Measurements from ENCODE around the gene PRPF19.
A peak's percentile ranks its signal among the peaks of the same experiment; 100 is the strongest.

Gene PRPF19

DNA sequence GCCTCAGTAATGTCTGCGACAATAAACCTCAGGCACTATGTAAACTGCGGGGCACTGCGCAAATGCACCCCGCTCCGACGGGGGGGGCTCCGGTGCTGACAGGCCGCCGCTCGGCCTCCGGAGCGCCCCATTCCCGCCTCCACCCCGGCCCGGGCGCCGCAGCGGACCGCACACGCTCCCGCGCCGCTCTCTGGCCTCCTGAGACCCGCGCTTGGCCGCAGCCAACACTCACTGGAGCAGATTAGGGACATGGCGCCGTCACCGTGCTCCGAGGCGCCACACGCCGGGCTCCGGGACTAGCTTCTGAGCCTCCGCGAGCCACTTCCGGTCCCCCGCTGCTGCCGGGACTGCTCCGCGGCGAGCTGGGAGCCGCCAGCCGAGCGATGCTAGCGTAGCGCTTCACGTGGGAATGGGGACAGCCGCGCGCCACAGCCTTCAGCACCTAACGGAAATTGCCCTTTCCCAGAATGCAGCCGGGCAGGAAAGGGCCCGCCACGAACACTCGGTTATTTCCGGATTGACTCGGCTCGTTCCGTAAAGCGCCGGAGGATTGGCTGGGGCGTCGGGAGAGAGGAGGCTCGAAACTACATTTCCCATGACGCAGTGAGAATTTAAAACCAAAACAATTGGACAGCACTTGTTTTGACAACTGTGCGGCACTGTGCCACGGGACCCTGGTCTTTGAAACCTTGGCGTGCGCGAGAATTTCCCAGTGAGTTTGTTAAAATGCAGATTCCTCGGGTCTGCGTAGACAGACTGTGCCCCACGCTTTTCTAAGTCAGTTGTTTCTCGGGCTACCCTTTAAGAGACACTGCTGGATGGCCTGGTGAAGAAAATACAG lies at the start of gene PRPF19:
PRPF19 (minus strand) TSS at position 454 of the 841 bp plus-strand sequence; CDS start at position 251, 203 bp downstream.
- peaks cover 0 to 4% (median 0%) of the 10 kb centered on the region in 5 donors for H3K27me3 ChIP-seq (ENCODE audit: control insufficient read depth in 5 of 5, insufficient read depth in 4 of 5, low read length in 5 of 5)
- peak within 1 kb of the TSS; percentile 86 to 98 (median 94) for H3K9ac ChIP-seq (ENCODE audit: low read length in 5 of 5)
- H3K4me1 ChIP-seq (ENCODE audit: control insufficient read depth in 5 of 5, insufficient read depth in 5 of 5, low read length in 5 of 5) = peaks cover 20 to 40% (median 29%) of the 10 kb centered on the region in 5 donors
- peak within 1 kb of the TSS; percentile 96 for H3K27ac ChIP-seq (ENCODE audit: low read depth, low read length)
- H3K4me3 ChIP-seq (ENCODE audit: low read depth in 1 of 5, low read length in 5 of 5) = peak within 1 kb of the TSS; percentile 73 to 95 (median 80)
- no peaks in the 10 kb centered on the region for H3K9me3 ChIP-seq (ENCODE audit: control insufficient read depth in 5 of 5, low read length in 5 of 5)
- H3K36me3 ChIP-seq (ENCODE audit: control insufficient read depth in 5 of 5, insufficient read depth in 5 of 5, low read length in 5 of 5) = peaks cover 7 to 26% (median 23%) of the 10 kb centered on the region in 5 donors

DNA sequence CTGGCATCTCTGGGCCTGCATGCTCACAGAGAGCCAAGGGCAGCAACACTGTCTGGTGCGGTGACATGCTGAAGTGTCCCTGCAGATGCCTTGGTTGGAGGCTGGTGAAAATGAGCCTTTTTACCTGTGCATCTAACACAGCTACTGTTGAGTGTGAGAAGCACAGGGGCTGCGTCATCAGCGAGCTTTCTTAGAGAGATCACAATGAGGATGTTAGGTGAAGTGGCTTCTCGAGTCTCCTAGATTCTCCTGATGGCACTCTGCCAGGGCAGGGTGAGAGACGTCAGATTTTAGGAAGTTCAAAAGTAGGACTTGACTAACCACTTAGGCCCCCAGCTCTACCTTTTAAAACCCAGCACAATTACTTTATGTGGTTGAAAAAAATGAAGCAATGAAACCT lies 49.2 kb upstream of the PRPF19 start:
- Histone ChIP-seq H3K9ac (ENCODE audit: low read length in 5 of 5) (no peak overlapping the region), H3K27ac (ENCODE audit: low read depth, low read length) (no peak overlapping the region), H3K27me3 (ENCODE audit: control insufficient read depth in 5 of 5, insufficient read depth in 4 of 5, low read length in 5 of 5) (no peaks in the 10 kb centered on the region), H3K36me3 (ENCODE audit: control insufficient read depth in 5 of 5, insufficient read depth in 5 of 5, low read length in 5 of 5) (no peaks in the 10 kb centered on the region), H3K9me3 (ENCODE audit: control insufficient read depth in 5 of 5, low read length in 5 of 5) (no peaks in the 10 kb centered on the region), H3K4me3 (ENCODE audit: low read depth in 1 of 5, low read length in 5 of 5) (no peak overlapping the region), H3K4me1 (ENCODE audit: control insufficient read depth in 5 of 5, insufficient read depth in 5 of 5, low read length in 5 of 5) (peaks cover 0 to 46% (median 41%) of the 10 kb centered on the region in 5 donors)

DNA sequence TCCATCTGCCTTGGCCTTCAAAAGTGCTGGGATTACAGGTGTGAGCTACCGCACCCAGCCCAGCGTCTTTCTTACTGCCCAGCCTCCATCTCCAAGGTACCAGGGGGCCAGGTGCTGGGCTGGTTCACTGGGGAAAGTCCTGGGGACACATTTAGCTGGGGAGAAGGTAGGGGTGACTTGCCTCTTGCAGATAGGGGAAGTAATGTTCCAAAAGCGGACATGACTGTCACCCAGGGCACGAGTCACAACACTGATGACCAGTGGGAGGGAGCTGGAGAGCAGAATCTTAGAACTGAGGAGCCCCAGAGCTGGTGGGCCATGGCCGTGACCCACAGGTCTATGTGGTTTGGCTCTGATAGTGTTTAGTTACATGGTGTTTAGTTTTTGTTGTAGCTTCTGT lies 48.0 kb upstream of the PRPF19 start:
- Histone ChIP-seq H3K9ac (ENCODE audit: low read length in 5 of 5) (no peak overlapping the region), H3K27me3 (ENCODE audit: control insufficient read depth in 5 of 5, insufficient read depth in 4 of 5, low read length in 5 of 5) (no peaks in the 10 kb centered on the region), H3K36me3 (ENCODE audit: control insufficient read depth in 5 of 5, insufficient read depth in 5 of 5, low read length in 5 of 5) (no peaks in the 10 kb centered on the region), H3K4me1 (ENCODE audit: control insufficient read depth in 5 of 5, insufficient read depth in 5 of 5, low read length in 5 of 5) (peaks cover 0 to 52% (median 34%) of the 10 kb centered on the region in 5 donors), H3K4me3 (ENCODE audit: low read depth in 1 of 5, low read length in 5 of 5) (no peak overlapping the region), H3K27ac (ENCODE audit: low read depth, low read length) (no peak overlapping the region), H3K9me3 (ENCODE audit: control insufficient read depth in 5 of 5, low read length in 5 of 5) (no peaks in the 10 kb centered on the region)

DNA sequence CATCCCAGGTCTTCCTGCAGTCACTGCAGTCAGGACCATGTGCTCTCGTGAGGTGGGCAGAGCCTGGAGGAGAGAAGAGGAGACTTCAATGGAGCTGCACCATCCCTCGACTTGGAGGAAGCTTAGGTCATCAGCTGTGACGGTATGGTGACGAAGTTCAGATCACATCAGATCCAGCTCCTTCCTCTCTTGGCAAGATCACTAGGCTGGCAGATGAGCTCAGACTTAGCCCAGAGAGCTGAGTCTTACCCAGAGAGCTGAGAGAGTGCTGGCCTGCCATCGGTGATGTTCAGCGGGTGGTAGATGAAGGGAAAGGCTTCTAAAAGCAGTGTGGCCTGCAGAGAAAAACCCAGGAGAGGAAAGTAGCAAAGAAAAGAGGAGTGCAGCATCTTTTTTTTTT lies 47.4 kb upstream of the PRPF19 start:
- Histone ChIP-seq H3K9ac (ENCODE audit: low read length in 5 of 5) (no peak overlapping the region), H3K27ac (ENCODE audit: low read depth, low read length) (no peak overlapping the region)

DNA sequence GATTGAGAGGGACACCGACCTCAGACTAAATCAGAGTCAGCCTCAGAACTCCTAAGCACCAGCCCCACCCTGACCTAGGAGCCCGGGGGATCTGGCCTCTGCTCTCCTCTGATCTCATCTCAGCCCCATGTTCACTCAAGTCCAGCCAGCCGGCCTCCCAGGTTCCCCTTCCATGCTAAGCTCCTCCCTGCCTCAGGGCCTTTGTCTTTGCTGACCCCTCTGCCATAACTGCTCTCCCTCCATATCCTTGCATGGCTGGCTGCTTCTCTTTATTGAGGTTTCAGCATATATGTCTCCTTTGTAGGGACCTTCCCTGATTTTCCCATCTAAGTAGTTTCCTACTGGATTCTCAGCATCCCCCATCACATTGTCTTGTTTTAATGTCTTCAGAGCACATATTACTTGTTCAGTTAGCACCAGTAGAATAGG lies 46.4 kb upstream of the PRPF19 start:
- Histone ChIP-seq H3K4me3 (ENCODE audit: low read depth in 1 of 5, low read length in 5 of 5) (peak overlapping the region; percentile 58 to 93 (median 79)), H3K36me3 (ENCODE audit: control insufficient read depth in 5 of 5, insufficient read depth in 5 of 5, low read length in 5 of 5) (peaks cover 0 to 5% (median 0%) of the 10 kb centered on the region in 5 donors), H3K9me3 (ENCODE audit: control insufficient read depth in 5 of 5, low read length in 5 of 5) (no peaks in the 10 kb centered on the region), H3K9ac (ENCODE audit: low read length in 5 of 5) (peak overlapping the region; percentile 3 to 84 (median 70)), H3K27ac (ENCODE audit: low read depth, low read length) (peak overlapping the region; percentile 87), H3K27me3 (ENCODE audit: control insufficient read depth in 5 of 5, insufficient read depth in 4 of 5, low read length in 5 of 5) (no peaks in the 10 kb centered on the region), H3K4me1 (ENCODE audit: control insufficient read depth in 5 of 5, insufficient read depth in 5 of 5, low read length in 5 of 5) (peaks cover 0 to 42% (median 26%) of the 10 kb centered on the region in 5 donors)

More for the DNA sequence above, 47.4 kb upstream of the PRPF19 start:
- Histone ChIP-seq H3K4me1 (ENCODE audit: control insufficient read depth in 5 of 5, insufficient read depth in 5 of 5, low read length in 5 of 5) (peaks cover 0 to 47% (median 29%) of the 10 kb centered on the region in 5 donors), H3K36me3 (ENCODE audit: control insufficient read depth in 5 of 5, insufficient read depth in 5 of 5, low read length in 5 of 5) (peaks cover 0 to 2% (median 0%) of the 10 kb centered on the region in 5 donors), H3K4me3 (ENCODE audit: low read depth in 1 of 5, low read length in 5 of 5) (no peak overlapping the region), H3K9me3 (ENCODE audit: control insufficient read depth in 5 of 5, low read length in 5 of 5) (no peaks in the 10 kb centered on the region), H3K27me3 (ENCODE audit: control insufficient read depth in 5 of 5, insufficient read depth in 4 of 5, low read length in 5 of 5) (no peaks in the 10 kb centered on the region)

- Histone ChIP-seq H3K27ac (ENCODE audit: low read depth, low read length) (peak within 1 kb of the TSS; percentile 87), H3K4me1 (ENCODE audit: control insufficient read depth in 5 of 5, insufficient read depth in 5 of 5, low read length in 5 of 5) (peaks cover 0 to 45% (median 26%) of the 10 kb centered on the region in 5 donors), H3K9me3 (ENCODE audit: control insufficient read depth in 5 of 5, low read length in 5 of 5) (no peaks in the 10 kb centered on the region), H3K9ac (ENCODE audit: low read length in 5 of 5) (peak within 1 kb of the TSS; percentile 3 to 84 (median 70)), H3K4me3 (ENCODE audit: low read depth in 1 of 5, low read length in 5 of 5) (peak within 1 kb of the TSS; percentile 58 to 93 (median 79)), H3K27me3 (ENCODE audit: control insufficient read depth in 5 of 5, insufficient read depth in 4 of 5, low read length in 5 of 5) (no peaks in the 10 kb centered on the region), H3K36me3 (ENCODE audit: control insufficient read depth in 5 of 5, insufficient read depth in 5 of 5, low read length in 5 of 5) (peaks cover 0 to 5% (median 0%) of the 10 kb centered on the region in 5 donors)
These were observed 45.7 kb upstream of the PRPF19 start, which contains the start of gene SLC15A3 for GRCh38 chr11:60951904-60952741. TSS of gene SLC15A3 (minus strand) at chr11:60952176. CDS start at chr11:60951551, 625 bp downstream.

GRCh38 chr11:60951606-60951903 lies 45.2 kb upstream of the PRPF19 start:
- no peaks in the 10 kb centered on the region for H3K27me3 ChIP-seq (ENCODE audit: control insufficient read depth in 5 of 5, insufficient read depth in 4 of 5, low read length in 5 of 5)
- H3K27ac ChIP-seq (ENCODE audit: low read depth, low read length) = peak overlapping the region; percentile 87
- peaks cover 0 to 8% (median 2%) of the 10 kb centered on the region in 5 donors for H3K36me3 ChIP-seq (ENCODE audit: control insufficient read depth in 5 of 5, insufficient read depth in 5 of 5, low read length in 5 of 5)
- no peaks in the 10 kb centered on the region for H3K9me3 ChIP-seq (ENCODE audit: control insufficient read depth in 5 of 5, low read length in 5 of 5)
- peak overlapping the region; percentile 3 to 84 (median 70) for H3K9ac ChIP-seq (ENCODE audit: low read length in 5 of 5)
- H3K4me1 ChIP-seq (ENCODE audit: control insufficient read depth in 5 of 5, insufficient read depth in 5 of 5, low read length in 5 of 5) = peaks cover 0 to 46% (median 26%) of the 10 kb centered on the region in 5 donors
- H3K4me3 ChIP-seq (ENCODE audit: low read depth in 1 of 5, low read length in 5 of 5) = peak overlapping the region; percentile 58 to 93 (median 79)

DNA sequence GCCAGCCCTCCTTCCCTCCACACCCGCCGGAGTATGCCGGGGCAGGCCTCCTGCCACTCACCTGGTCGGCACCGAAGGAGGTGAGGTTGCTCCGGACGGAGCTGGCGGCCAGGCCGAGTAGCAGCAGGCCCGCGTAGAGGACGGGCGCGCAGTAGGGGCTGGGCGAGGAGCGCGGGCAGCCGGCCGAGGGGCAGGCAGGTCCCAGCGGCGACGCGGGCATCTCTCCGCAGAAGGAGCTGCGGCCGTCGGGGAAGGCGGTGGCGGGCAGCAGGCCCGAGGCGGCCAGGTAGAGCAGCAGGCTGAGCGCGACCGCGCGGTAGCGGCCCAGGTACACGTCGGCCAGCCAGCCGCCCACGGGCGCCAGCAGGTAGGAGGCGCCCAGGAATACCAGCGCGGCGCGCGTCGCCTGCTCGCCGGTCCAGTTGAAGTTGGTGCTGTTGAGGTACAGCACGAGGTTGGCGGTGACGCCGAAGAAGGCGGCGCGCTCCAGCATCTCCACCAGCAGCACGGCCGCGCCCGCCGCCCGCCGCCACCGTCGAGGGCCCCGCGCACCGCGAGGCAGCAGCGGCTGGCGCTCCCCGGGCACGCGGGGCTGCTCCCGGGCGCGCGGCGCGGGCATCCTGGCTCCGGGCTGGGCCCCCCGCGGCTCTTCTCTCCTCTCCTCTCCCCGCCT lies 44.7 kb upstream of the PRPF19 start:
- Histone ChIP-seq H3K27me3 (ENCODE audit: control insufficient read depth in 5 of 5, insufficient read depth in 4 of 5, low read length in 5 of 5) (no peaks in the 10 kb centered on the region), H3K27ac (ENCODE audit: low read depth, low read length) (no peak overlapping the region), H3K4me1 (ENCODE audit: control insufficient read depth in 5 of 5, insufficient read depth in 5 of 5, low read length in 5 of 5) (peaks cover 0 to 50% (median 26%) of the 10 kb centered on the region in 5 donors), H3K36me3 (ENCODE audit: control insufficient read depth in 5 of 5, insufficient read depth in 5 of 5, low read length in 5 of 5) (peaks cover 0 to 13% (median 7%) of the 10 kb centered on the region in 5 donors), H3K9ac (ENCODE audit: low read length in 5 of 5) (peak overlapping the region in 4 of 5 donors; percentile 11 to 84 (median 72)), H3K9me3 (ENCODE audit: control insufficient read depth in 5 of 5, low read length in 5 of 5) (no peaks in the 10 kb centered on the region), H3K4me3 (ENCODE audit: low read depth in 1 of 5, low read length in 5 of 5) (peak overlapping the region; percentile 58 to 87 (median 73))

GRCh38 chr11:60950024-60950423 lies 43.6 kb upstream of the PRPF19 start:
- Histone ChIP-seq H3K27me3 (ENCODE audit: control insufficient read depth in 5 of 5, insufficient read depth in 4 of 5, low read length in 5 of 5) (no peaks in the 10 kb centered on the region), H3K9me3 (ENCODE audit: control insufficient read depth in 5 of 5, low read length in 5 of 5) (no peaks in the 10 kb centered on the region), H3K27ac (ENCODE audit: low read depth, low read length) (no peak overlapping the region), H3K36me3 (ENCODE audit: control insufficient read depth in 5 of 5, insufficient read depth in 5 of 5, low read length in 5 of 5) (peaks cover 0 to 22% (median 12%) of the 10 kb centered on the region in 5 donors), H3K9ac (ENCODE audit: low read length in 5 of 5) (peak overlapping the region in 2 of 5 donors; percentile 37 to 53), H3K4me3 (ENCODE audit: low read depth in 1 of 5, low read length in 5 of 5) (peak overlapping the region; percentile 51 to 73 (median 60)), H3K4me1 (ENCODE audit: control insufficient read depth in 5 of 5, insufficient read depth in 5 of 5, low read length in 5 of 5) (peaks cover 0 to 51% (median 26%) of the 10 kb centered on the region in 5 donors)
